GM03348 (cell line): ENCODE results near the gene AVL9.
"Not testable (repeated sequence)": the region's sequence is repeated elsewhere in the genome, so short reads cannot be mapped to it uniquely, and the experiment has no call there.

ENCODE experiments used
- DNase-seq: peaks from one replicate; pipeline ENCODE4 v3.0.0; 2012; ENCODE audit warnings: low spot score

Gene AVL9

GRCh38 chr7:32495298-32496051 is at the start of gene AVL9:
Gene AVL9, plus strand, starts transcription at chr7:32495489. Its CDS starts 221 bp downstream, at chr7:32495710.
- DNase-seq = peak; percentile 99

GRCh38 chr7:32447218-32447617 is 48.1 kb upstream of the AVL9 start:
- no peak for DNase-seq

- DNase-seq = no peak
Measured at GRCh38 chr7:32453341-32454011, 41.8 kb upstream of the AVL9 start.

- no peak for DNase-seq
Measured at GRCh38 chr7:32458025-32458424, 37.3 kb upstream of the AVL9 start.

GRCh38 chr7:32459788-32460187 is 35.5 kb upstream of the AVL9 start:
- DNase-seq = no peak

- DNase-seq = no peak
Measured at GRCh38 chr7:32461484-32461883, 33.8 kb upstream of the AVL9 start.

- no peak for DNase-seq
Measured at GRCh38 chr7:32462451-32462850, 32.8 kb upstream of the AVL9 start.

GRCh38 chr7:32462977-32463376 is 32.3 kb upstream of the AVL9 start:
- no peak for DNase-seq

GRCh38 chr7:32464641-32465416 is 30.5 kb upstream of the AVL9 start:
- DNase-seq = not testable (repeated sequence)

- not testable (repeated sequence) for DNase-seq
Measured at GRCh38 chr7:32470004-32470403, 25.3 kb upstream of the AVL9 start.

- DNase-seq = no peak
Measured at GRCh38 chr7:32470871-32471270, 24.4 kb upstream of the AVL9 start.

GRCh38 chr7:32472015-32472414 is 23.3 kb upstream of the AVL9 start:
- DNase-seq = no peak

GRCh38 chr7:32474008-32474407 is 21.3 kb upstream of the AVL9 start:
- no peak for DNase-seq

- no peak for DNase-seq
Measured at GRCh38 chr7:32476816-32477648, 18.3 kb upstream of the AVL9 start.

- no peak for DNase-seq
Measured at GRCh38 chr7:32477649-32477980, 17.7 kb upstream of the AVL9 start.

GRCh38 chr7:32479574-32480200 is 15.6 kb upstream of the AVL9 start:
- peak; percentile 71 for DNase-seq

GRCh38 chr7:32481176-32481575 is 14.1 kb upstream of the AVL9 start:
- no peak for DNase-seq

- DNase-seq = no peak
Measured at GRCh38 chr7:32481921-32482320, 13.4 kb upstream of the AVL9 start.

GRCh38 chr7:32489788-32490126 is 5.5 kb upstream of the AVL9 start:
- no peak for DNase-seq

- peak; percentile 90 for DNase-seq
Measured at GRCh38 chr7:32490127-32490796, 5.0 kb upstream of the AVL9 start, which contains the start of gene LSM5. Gene LSM5, minus strand, starts transcription at chr7:32490380. Its CDS starts 15 bp downstream, at chr7:32490365.

- no peak for DNase-seq
Measured at GRCh38 chr7:32494946-32495297, 367 bp upstream of the AVL9 start.
